Neutrophil (primary cell): ENCODE results near the gene DAB2IP.
"Not testable (repeated sequence)": the region's sequence is repeated elsewhere in the genome, so short reads cannot be mapped to it uniquely, and the experiment has no call there.

Experiments
- H3K27ac ChIP-seq: fragments of 200-600 bp; sonication (generic); 2 replicates; pipeline ENCODE4 v1.5.1; 2016; ENCODE audit warnings: mild to moderate bottlenecking, moderate library complexity
- H3K27me3 ChIP-seq: fragments of 200-600 bp; sonication (generic); 2 replicates; pipeline ENCODE4 v1.6.0; 2016; ENCODE audit warnings: mild to moderate bottlenecking
- H3K36me3 ChIP-seq: fragments of 200-600 bp; sonication (generic); 2 replicates; pipeline ENCODE4 v1.5.1; 2017
- H3K4me1 ChIP-seq, 2 experiments: fragments of 200-600 bp in 1 of 2; sonication (generic) in 1 of 2; 1 replicate in 1 of 2; 2 replicates in 1 of 2; pipeline versions ENCODE4 v1.5.1 to v1.6.1; 2013 to 2016; ENCODE audit warnings: low read depth in 1 of 2, low read length in 1 of 2, mild to moderate bottlenecking in 1 of 2, moderate library complexity in 1 of 2; ENCODE audit not compliant: control insufficient read depth in 1 of 2, insufficient read depth in 1 of 2
- H3K4me3 ChIP-seq, 2 experiments: fragments of 200-600 bp in 1 of 2; sonication (generic) in 1 of 2; 1 replicate in 1 of 2; 2 replicates in 1 of 2; pipeline ENCODE4 v1.5.1; 2013 to 2016; ENCODE audit warnings: low read depth in 1 of 2, low read length in 1 of 2, mild to moderate bottlenecking in 1 of 2, moderate library complexity in 1 of 2
- H3K9me3 ChIP-seq: fragments of 200-600 bp; sonication (generic); 2 replicates; pipeline ENCODE4 v1.5.1; 2016
- CTCF ChIP-seq: fragments of 200-600 bp; sonication (generic); IDR thresholded peaks from 2 replicates; pipeline ENCODE4 v1.5.1; 2016; ENCODE audit warnings: antibody characterized with exemption

DAB2IP gene

GRCh38 chr9:121616123-121616755 lies 35.2 kb upstream of the DAB2IP start:
- TF ChIP-seq CTCF: no peak
- Histone ChIP-seq H3K4me1 (peaks cover 6 to 12% of the 10 kb centered on the region in 2 experiments), H3K27me3 (peaks cover 88% of the 10 kb centered on the region), H3K9me3 (no peaks in the 10 kb centered on the region), H3K4me3 (no peak overlapping the region), H3K27ac (no peak overlapping the region), H3K36me3 (no peaks in the 10 kb centered on the region)

GRCh38 chr9:121618504-121618903 lies 32.9 kb upstream of the DAB2IP start:
- Histone ChIP-seq H3K9me3 (no peaks in the 10 kb centered on the region), H3K4me1 (peaks cover 2 to 14% of the 10 kb centered on the region in 2 experiments), H3K36me3 (no peaks in the 10 kb centered on the region), H3K4me3 (no peak overlapping the region), H3K27me3 (peaks cover 66% of the 10 kb centered on the region), H3K27ac (no peak overlapping the region)
- TF ChIP-seq CTCF: no peak

- H3K27me3 ChIP-seq: peaks cover 62% of the 10 kb centered on the region
- not testable (repeated sequence) for H3K27ac ChIP-seq, H3K36me3 ChIP-seq, H3K4me3 ChIP-seq, H3K9me3 ChIP-seq
- H3K4me1 ChIP-seq: peaks cover 2 to 14% of the 10 kb centered on the region in 2 experiments
Observed at GRCh38 chr9:121618910-121619309, 32.5 kb upstream of the DAB2IP start.

- Histone ChIP-seq H3K27me3 (peaks cover 53% of the 10 kb centered on the region), H3K4me3 (no peak overlapping the region), H3K27ac (no peak overlapping the region), H3K36me3 (no peaks in the 10 kb centered on the region), H3K9me3 (no peaks in the 10 kb centered on the region), H3K4me1 (peaks cover 2 to 14% of the 10 kb centered on the region in 2 experiments)
- no peak for TF ChIP-seq CTCF
Observed at GRCh38 chr9:121619545-121620324, 31.7 kb upstream of the DAB2IP start.

- Histone ChIP-seq H3K4me1 (peaks cover 2 to 14% of the 10 kb centered on the region in 2 experiments), H3K27ac (no peak overlapping the region), H3K4me3 (no peak overlapping the region), H3K36me3 (no peaks in the 10 kb centered on the region), H3K27me3 (peaks cover 48% of the 10 kb centered on the region), H3K9me3 (no peaks in the 10 kb centered on the region)
- no peak for TF ChIP-seq CTCF
Observed at GRCh38 chr9:121620325-121620673, 31.1 kb upstream of the DAB2IP start.

GRCh38 chr9:121620777-121621449 lies 30.5 kb upstream of the DAB2IP start:
- no peak for TF ChIP-seq CTCF
- Histone ChIP-seq H3K36me3 (no peaks in the 10 kb centered on the region), H3K27ac (no peak overlapping the region), H3K9me3 (no peaks in the 10 kb centered on the region), H3K27me3 (peaks cover 42% of the 10 kb centered on the region), H3K4me1 (peaks cover 2 to 14% of the 10 kb centered on the region in 2 experiments), H3K4me3 (no peak overlapping the region)
